Type B pancreatic cell (in vitro differentiated cells): ENCODE data around the gene RPAP2. TPM values are rescaled to one million over a fixed set of nuclear protein-coding genes. Genes with fewer than 3 reads are reported as not detected.
"Not testable (repeated sequence)": the region's sequence is repeated elsewhere in the genome, so short reads cannot be mapped to it uniquely, and the experiment has no call there.

ENCODE experiments used
- DNase-seq: peaks from one replicate; pipeline ENCODE4 v3.0.0; 2021; ENCODE audit warnings: mixed read lengths; ENCODE audit not compliant: unreplicated experiment; ENCODE audit errors: extremely low spot score
- H3K27ac Mint-ChIP-seq: 2 replicates; pipeline ENCODE4 v1.8.0; 2021; ENCODE audit warnings: mild to moderate bottlenecking, mixed read lengths
- H3K27me3 Mint-ChIP-seq: 2 replicates; pipeline ENCODE4 v1.8.0; 2021; ENCODE audit warnings: mixed read lengths
- H3K36me3 Mint-ChIP-seq: 2 replicates; pipeline ENCODE4 v1.8.0; 2021; ENCODE audit warnings: mixed read lengths
- H3K4me1 Mint-ChIP-seq: one replicate; pipeline ENCODE4 v1.8.0; 2021; ENCODE audit warnings: mixed read lengths; ENCODE audit not compliant: unreplicated experiment
- H3K4me3 Mint-ChIP-seq: 2 replicates; pipeline ENCODE4 v1.8.0; 2021; ENCODE audit warnings: mild to moderate bottlenecking, mixed read lengths
- H3K9me3 Mint-ChIP-seq: 2 replicates; pipeline ENCODE4 v1.8.0; 2021; ENCODE audit warnings: mixed read lengths
- total RNA-seq: library from RNA; stranded (reverse); gene quantifications from 2 replicates; pipeline ENCODE4 v1.2.1, GENCODE V29; 2021; ENCODE audit warnings: low replicate concordance
- TF ChIP-seq, protein P1 (sequence below): fragments of 200-600 bp; sonication (generic); conservative IDR thresholded peaks from 2 replicates; pipeline ENCODE4 v1.5.0; 2021; ENCODE audit warnings: antibody characterized with exemption, mild to moderate bottlenecking

Gene RPAP2
- total RNA-seq, 1 donor from 2014 or later: 42.3 TPM

- Mint-ChIP-seq H3K27ac (no peak overlapping the region), H3K4me1 (no peaks in the 10 kb centered on the region), H3K4me3 (no peak overlapping the region), H3K9me3 (peaks cover 8% of the 10 kb centered on the region), H3K36me3 (peaks cover 31% of the 10 kb centered on the region), H3K27me3 (no peaks in the 10 kb centered on the region)
- TF ChIP-seq, protein P1, sequence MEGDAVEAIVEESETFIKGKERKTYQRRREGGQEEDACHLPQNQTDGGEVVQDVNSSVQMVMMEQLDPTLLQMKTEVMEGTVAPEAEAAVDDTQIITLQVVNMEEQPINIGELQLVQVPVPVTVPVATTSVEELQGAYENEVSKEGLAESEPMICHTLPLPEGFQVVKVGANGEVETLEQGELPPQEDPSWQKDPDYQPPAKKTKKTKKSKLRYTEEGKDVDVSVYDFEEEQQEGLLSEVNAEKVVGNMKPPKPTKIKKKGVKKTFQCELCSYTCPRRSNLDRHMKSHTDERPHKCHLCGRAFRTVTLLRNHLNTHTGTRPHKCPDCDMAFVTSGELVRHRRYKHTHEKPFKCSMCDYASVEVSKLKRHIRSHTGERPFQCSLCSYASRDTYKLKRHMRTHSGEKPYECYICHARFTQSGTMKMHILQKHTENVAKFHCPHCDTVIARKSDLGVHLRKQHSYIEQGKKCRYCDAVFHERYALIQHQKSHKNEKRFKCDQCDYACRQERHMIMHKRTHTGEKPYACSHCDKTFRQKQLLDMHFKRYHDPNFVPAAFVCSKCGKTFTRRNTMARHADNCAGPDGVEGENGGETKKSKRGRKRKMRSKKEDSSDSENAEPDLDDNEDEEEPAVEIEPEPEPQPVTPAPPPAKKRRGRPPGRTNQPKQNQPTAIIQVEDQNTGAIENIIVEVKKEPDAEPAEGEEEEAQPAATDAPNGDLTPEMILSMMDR: no peak
- no peak for DNase-seq
These were observed 82.0 kb downstream of the RPAP2 start for GRCh38 chr1:92380867-92381266.

GRCh38 chr1:92393966-92394365 is 95.1 kb downstream of the RPAP2 start:
- not testable (repeated sequence) for H3K4me3 Mint-ChIP-seq, DNase-seq, H3K27me3 Mint-ChIP-seq, H3K27ac Mint-ChIP-seq, H3K4me1 Mint-ChIP-seq
- H3K9me3 Mint-ChIP-seq: peaks cover 13% of the 10 kb centered on the region
- peaks cover 25% of the 10 kb centered on the region for H3K36me3 Mint-ChIP-seq

DNA sequence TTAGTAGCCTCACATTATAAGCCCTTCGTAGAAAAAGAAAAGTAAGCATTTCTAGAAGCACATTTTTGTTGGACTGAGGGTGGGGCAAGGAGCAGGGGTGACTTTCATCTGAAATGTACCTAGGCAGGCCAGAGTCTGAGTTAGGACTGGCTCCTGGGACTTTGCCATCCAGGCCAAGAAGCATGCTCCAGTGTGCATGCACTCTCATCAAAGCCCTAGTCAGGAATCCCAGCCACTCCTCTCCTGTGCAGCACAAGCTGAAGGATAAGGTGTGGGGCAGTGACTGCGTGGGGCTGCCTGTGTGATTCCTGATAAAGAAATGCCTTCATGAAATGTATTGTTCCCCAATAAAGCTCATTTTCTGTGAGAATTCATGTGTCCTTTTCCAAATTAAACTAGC is 99.7 kb downstream of the RPAP2 start:
- H3K27me3 Mint-ChIP-seq: no peaks in the 10 kb centered on the region
- H3K36me3 Mint-ChIP-seq: no peaks in the 10 kb centered on the region

DNA sequence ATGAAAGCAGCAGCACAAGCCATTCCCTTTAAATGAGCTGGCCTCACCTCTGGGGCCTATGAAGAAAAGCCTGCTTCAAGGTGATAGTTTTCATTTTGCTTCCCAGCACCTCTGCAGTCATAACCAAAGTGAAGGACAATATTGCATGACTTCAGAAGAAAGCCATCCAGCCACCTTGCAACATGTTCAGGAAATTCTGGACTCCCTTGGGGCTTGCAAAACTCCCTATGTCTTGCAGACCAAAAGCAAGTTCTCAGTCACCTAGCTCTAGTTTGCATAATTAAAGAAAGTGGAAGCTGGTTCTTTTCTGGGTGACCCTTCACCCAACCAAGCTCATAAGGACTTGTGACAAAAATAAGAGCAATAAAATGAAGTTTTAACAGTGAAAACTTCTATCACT is 100.2 kb downstream of the RPAP2 start:
- no peak for DNase-seq
- Mint-ChIP-seq H3K4me3 (no peak overlapping the region), H3K36me3 (peaks cover 2% of the 10 kb centered on the region), H3K9me3 (peaks cover 10% of the 10 kb centered on the region), H3K4me1 (no peaks in the 10 kb centered on the region), H3K27ac (no peak overlapping the region), H3K27me3 (no peaks in the 10 kb centered on the region)
- TF ChIP-seq, protein P1: no peak

More for the DNA sequence above, 99.7 kb downstream of the RPAP2 start:
- H3K4me1 Mint-ChIP-seq: no peaks in the 10 kb centered on the region
- H3K4me3 Mint-ChIP-seq: no peak overlapping the region
- peaks cover 8% of the 10 kb centered on the region for H3K9me3 Mint-ChIP-seq
- TF ChIP-seq, protein P1: no peak
- no peak overlapping the region for H3K27ac Mint-ChIP-seq
- no peak for DNase-seq

- Mint-ChIP-seq H3K9me3 (peaks cover 8% of the 10 kb centered on the region), H3K27ac (no peak overlapping the region), H3K4me1 (no peaks in the 10 kb centered on the region), H3K36me3 (peaks cover 4% of the 10 kb centered on the region), H3K4me3 (no peak overlapping the region), H3K27me3 (no peaks in the 10 kb centered on the region)
- TF ChIP-seq, protein P1: no peak
- no peak for DNase-seq
These were observed 105.8 kb downstream of the RPAP2 start for GRCh38 chr1:92404661-92405060.

- Mint-ChIP-seq H3K27me3 (no peaks in the 10 kb centered on the region), H3K9me3 (peaks cover 5% of the 10 kb centered on the region), H3K36me3 (peaks cover 4% of the 10 kb centered on the region), H3K4me1 (peaks cover 4% of the 10 kb centered on the region), H3K27ac (no peak overlapping the region), H3K4me3 (no peak overlapping the region)
- TF ChIP-seq, protein P1: no peak
- no peak for DNase-seq
These were observed 110.0 kb downstream of the RPAP2 start for GRCh38 chr1:92408825-92409224.
